Measurements from ENCODE around the gene NR6A1. TPM values are rescaled to one million over a fixed set of nuclear protein-coding genes. Genes with fewer than 3 reads are reported as not detected.

NR6A1 gene
- total RNA-seq, 1 donor from 2014 or later, result 0.92 TPM

GRCh38 chr9:124475868-124476690, 295.0 kb downstream of the NR6A1 start:
- Histone ChIP-seq H3K4me3 (ENCODE audit: low read depth, low read length) (no peak overlapping the region), H3K36me3 (ENCODE audit: control insufficient read depth, insufficient read depth, low read length) (no peaks in the 10 kb centered on the region), H3K27me3 (ENCODE audit: control insufficient read depth, insufficient read depth, low read length) (peaks cover 56% of the 10 kb centered on the region)
- no peak for TF ChIP-seq CTCF (IDR thresholded peaks at IDR 0.05; ENCODE audit: insufficient read depth, low read length, poor library complexity, severe bottlenecking)
- DNase-seq (ENCODE audit: low read depth), result no peak

- DNase-seq (ENCODE audit: low read depth), result no peak
- no peak overlapping the region for H3K4me3 ChIP-seq (ENCODE audit: low read depth, low read length)
- no peak for TF ChIP-seq CTCF (IDR thresholded peaks at IDR 0.05; ENCODE audit: insufficient read depth, low read length, poor library complexity, severe bottlenecking)
- H3K27me3 ChIP-seq (ENCODE audit: control insufficient read depth, insufficient read depth, low read length), result peaks cover 50% of the 10 kb centered on the region
- no peaks in the 10 kb centered on the region for H3K36me3 ChIP-seq (ENCODE audit: control insufficient read depth, insufficient read depth, low read length)
Observed at GRCh38 chr9:124475158-124475867, 295.8 kb downstream of the NR6A1 start.

- Histone ChIP-seq H3K27me3 (ENCODE audit: control insufficient read depth, insufficient read depth, low read length) (peaks cover 47% of the 10 kb centered on the region), H3K36me3 (ENCODE audit: control insufficient read depth, insufficient read depth, low read length) (no peaks in the 10 kb centered on the region), H3K4me3 (ENCODE audit: low read depth, low read length) (no peak overlapping the region)
- DNase-seq (ENCODE audit: low read depth), result no peak
- TF ChIP-seq CTCF (IDR thresholded peaks at IDR 0.05; ENCODE audit: insufficient read depth, low read length, poor library complexity, severe bottlenecking), result no peak
Observed at GRCh38 chr9:124474151-124474550, 297.0 kb downstream of the NR6A1 start.

GRCh38 chr9:124473310-124473709, 297.8 kb downstream of the NR6A1 start:
- TF ChIP-seq CTCF (IDR thresholded peaks at IDR 0.05; ENCODE audit: insufficient read depth, low read length, poor library complexity, severe bottlenecking), result no peak
- Histone ChIP-seq H3K27me3 (ENCODE audit: control insufficient read depth, insufficient read depth, low read length) (peaks cover 38% of the 10 kb centered on the region), H3K36me3 (ENCODE audit: control insufficient read depth, insufficient read depth, low read length) (no peaks in the 10 kb centered on the region), H3K4me3 (ENCODE audit: low read depth, low read length) (no peak overlapping the region)
- no peak for DNase-seq (ENCODE audit: low read depth)

GRCh38 chr9:124472770-124473169, 298.3 kb downstream of the NR6A1 start:
- no peak for DNase-seq (ENCODE audit: low read depth)
- Histone ChIP-seq H3K4me3 (ENCODE audit: low read depth, low read length) (no peak overlapping the region), H3K27me3 (ENCODE audit: control insufficient read depth, insufficient read depth, low read length) (peaks cover 33% of the 10 kb centered on the region), H3K36me3 (ENCODE audit: control insufficient read depth, insufficient read depth, low read length) (no peaks in the 10 kb centered on the region)
- no peak for TF ChIP-seq CTCF (IDR thresholded peaks at IDR 0.05; ENCODE audit: insufficient read depth, low read length, poor library complexity, severe bottlenecking)
